Measurements from ENCODE around the gene CNIH1.

DNA sequence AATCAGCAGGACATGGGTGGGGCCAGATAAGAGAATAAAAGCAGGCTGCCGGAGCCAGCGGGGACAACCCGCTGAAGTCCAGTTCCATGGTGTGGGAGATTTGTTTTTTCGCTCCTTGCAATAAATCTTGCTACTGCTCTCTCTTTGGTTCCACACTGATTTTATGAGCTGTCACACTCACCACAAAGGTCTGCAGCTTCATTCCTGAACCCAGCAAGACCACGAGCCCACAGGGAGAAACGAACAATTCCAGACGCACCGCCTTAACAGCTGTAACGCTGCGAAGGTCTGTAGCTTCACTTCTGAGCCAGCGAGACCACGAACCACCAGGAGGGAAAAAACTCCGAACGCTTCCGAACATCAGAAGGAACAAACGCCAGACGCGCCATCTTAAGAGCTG, 2.8 kb upstream of the CNIH1 start:
- TF ChIP-seq EZH2phosphoT487 (IDR thresholded peaks at IDR 0.05; ENCODE audit: borderline replicate concordance, low read depth) (no peak), RAD21 (IDR thresholded peaks at IDR 0.05; ENCODE audit: low read length) (no peak), EP300 (IDR thresholded peaks at IDR 0.05; ENCODE audit: borderline replicate concordance in 1 of 2, low read depth in 1 of 2, low read length in 1 of 2) (no peak), SIN3A (IDR thresholded peaks at IDR 0.05; ENCODE audit: borderline replicate concordance, low read depth, low read length) (no peak), TEAD4 (IDR thresholded peaks at IDR 0.05; ENCODE audit: borderline replicate concordance, insufficient read depth) (no peak), CHD2 (IDR thresholded peaks at IDR 0.05; ENCODE audit: low read length, partially characterized antibody) (no peak), FOSL2 (IDR thresholded peaks at IDR 0.05; ENCODE audit: borderline replicate concordance, low read depth) (no peak), RXRA (IDR thresholded peaks at IDR 0.05; ENCODE audit: borderline replicate concordance, low read depth) (no peak)
- TF ChIP-seq, protein P1, sequence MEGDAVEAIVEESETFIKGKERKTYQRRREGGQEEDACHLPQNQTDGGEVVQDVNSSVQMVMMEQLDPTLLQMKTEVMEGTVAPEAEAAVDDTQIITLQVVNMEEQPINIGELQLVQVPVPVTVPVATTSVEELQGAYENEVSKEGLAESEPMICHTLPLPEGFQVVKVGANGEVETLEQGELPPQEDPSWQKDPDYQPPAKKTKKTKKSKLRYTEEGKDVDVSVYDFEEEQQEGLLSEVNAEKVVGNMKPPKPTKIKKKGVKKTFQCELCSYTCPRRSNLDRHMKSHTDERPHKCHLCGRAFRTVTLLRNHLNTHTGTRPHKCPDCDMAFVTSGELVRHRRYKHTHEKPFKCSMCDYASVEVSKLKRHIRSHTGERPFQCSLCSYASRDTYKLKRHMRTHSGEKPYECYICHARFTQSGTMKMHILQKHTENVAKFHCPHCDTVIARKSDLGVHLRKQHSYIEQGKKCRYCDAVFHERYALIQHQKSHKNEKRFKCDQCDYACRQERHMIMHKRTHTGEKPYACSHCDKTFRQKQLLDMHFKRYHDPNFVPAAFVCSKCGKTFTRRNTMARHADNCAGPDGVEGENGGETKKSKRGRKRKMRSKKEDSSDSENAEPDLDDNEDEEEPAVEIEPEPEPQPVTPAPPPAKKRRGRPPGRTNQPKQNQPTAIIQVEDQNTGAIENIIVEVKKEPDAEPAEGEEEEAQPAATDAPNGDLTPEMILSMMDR (IDR thresholded peaks at IDR 0.05) = no peak
- TF ChIP-seq, protein P2, sequence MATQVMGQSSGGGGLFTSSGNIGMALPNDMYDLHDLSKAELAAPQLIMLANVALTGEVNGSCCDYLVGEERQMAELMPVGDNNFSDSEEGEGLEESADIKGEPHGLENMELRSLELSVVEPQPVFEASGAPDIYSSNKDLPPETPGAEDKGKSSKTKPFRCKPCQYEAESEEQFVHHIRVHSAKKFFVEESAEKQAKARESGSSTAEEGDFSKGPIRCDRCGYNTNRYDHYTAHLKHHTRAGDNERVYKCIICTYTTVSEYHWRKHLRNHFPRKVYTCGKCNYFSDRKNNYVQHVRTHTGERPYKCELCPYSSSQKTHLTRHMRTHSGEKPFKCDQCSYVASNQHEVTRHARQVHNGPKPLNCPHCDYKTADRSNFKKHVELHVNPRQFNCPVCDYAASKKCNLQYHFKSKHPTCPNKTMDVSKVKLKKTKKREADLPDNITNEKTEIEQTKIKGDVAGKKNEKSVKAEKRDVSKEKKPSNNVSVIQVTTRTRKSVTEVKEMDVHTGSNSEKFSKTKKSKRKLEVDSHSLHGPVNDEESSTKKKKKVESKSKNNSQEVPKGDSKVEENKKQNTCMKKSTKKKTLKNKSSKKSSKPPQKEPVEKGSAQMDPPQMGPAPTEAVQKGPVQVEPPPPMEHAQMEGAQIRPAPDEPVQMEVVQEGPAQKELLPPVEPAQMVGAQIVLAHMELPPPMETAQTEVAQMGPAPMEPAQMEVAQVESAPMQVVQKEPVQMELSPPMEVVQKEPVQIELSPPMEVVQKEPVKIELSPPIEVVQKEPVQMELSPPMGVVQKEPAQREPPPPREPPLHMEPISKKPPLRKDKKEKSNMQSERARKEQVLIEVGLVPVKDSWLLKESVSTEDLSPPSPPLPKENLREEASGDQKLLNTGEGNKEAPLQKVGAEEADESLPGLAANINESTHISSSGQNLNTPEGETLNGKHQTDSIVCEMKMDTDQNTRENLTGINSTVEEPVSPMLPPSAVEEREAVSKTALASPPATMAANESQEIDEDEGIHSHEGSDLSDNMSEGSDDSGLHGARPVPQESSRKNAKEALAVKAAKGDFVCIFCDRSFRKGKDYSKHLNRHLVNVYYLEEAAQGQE (IDR thresholded peaks at IDR 0.05; ENCODE audit: low read depth, low read length) = no peak
- TF ChIP-seq, protein P3, sequence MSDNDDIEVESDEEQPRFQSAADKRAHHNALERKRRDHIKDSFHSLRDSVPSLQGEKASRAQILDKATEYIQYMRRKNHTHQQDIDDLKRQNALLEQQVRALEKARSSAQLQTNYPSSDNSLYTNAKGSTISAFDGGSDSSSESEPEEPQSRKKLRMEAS (IDR thresholded peaks at IDR 0.05; ENCODE audit: low read depth) = no peak
- TF ChIP-seq, protein P4, sequence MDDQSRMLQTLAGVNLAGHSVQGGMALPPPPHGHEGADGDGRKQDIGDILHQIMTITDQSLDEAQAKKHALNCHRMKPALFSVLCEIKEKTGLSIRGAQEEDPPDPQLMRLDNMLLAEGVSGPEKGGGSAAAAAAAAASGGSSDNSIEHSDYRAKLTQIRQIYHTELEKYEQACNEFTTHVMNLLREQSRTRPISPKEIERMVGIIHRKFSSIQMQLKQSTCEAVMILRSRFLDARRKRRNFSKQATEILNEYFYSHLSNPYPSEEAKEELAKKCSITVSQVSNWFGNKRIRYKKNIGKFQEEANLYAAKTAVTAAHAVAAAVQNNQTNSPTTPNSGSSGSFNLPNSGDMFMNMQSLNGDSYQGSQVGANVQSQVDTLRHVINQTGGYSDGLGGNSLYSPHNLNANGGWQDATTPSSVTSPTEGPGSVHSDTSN (IDR thresholded peaks at IDR 0.05) = no peak
